Measurements from ENCODE around the gene ANO1. TPM values are rescaled to one million over a fixed set of nuclear protein-coding genes. Genes with fewer than 3 reads are reported as not detected.

Gene ANO1
- total RNA-seq, 1 experiment from 2014 or later: 10.9 TPM

DNA sequence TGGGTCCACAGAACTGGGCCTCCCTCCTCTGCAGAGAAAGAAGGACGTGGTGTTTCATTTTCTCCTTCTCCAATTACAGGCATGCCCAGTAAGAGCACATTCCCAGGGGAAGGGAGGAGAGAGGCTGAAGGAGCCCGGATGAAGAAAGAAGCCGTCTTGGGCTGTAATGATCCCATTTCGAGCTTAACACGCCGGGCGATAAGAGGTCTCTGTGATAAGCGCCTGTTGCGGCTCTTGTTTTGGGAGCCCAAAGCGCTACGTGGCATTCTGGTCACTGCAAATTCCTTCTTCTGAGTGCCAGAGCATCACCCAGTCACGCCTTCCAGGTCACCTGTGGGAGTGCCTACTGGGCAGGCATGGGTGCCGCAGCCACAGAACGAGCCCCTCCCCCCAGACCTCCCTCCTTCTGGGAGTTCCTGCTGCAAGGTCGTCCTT is 57.5 kb downstream of the ANO1 start:
- no peaks in the 10 kb centered on the region for H3K27me3 ChIP-seq (ENCODE audit: insufficient read depth, low read length)
- H3K79me2 ChIP-seq (ENCODE audit: insufficient read depth, low read length): no peaks in the 10 kb centered on the region
- no peak overlapping the region for H3K9ac ChIP-seq (ENCODE audit: extremely low read depth, insufficient read length, low read length)
- H2BK15ac ChIP-seq (ENCODE audit: low read depth, low read length): no peak overlapping the region
- no peaks in the 10 kb centered on the region for H3K9me3 Mint-ChIP-seq
- H3K4me2 ChIP-seq (ENCODE audit: insufficient read depth, insufficient read length, low read length): no peak overlapping the region
- H2AK5ac ChIP-seq (ENCODE audit: insufficient read length, low read length): no peak overlapping the region
- no peak overlapping the region for H3K27ac Mint-ChIP-seq
- no peak overlapping the region for H3K27ac ChIP-seq (ENCODE audit: insufficient read length, low read depth, low read length)
- H3K56ac ChIP-seq (ENCODE audit: insufficient read length, low read depth, low read length): no peak overlapping the region
- H4K20me1 ChIP-seq (ENCODE audit: control insufficient read depth, insufficient read depth, insufficient read length): no peaks in the 10 kb centered on the region
- no CpG with 5 or more reads among the region's 15 CpGs for WGBS (ENCODE audit: extremely low coverage, insufficient read length, low lambda C conversion rate)
- no peak overlapping the region for H3T11ph ChIP-seq (ENCODE audit: low read length)
- H3K4me3 Mint-ChIP-seq: no peak overlapping the region
- no peak overlapping the region for H2BK120ac ChIP-seq (ENCODE audit: low read depth, low read length, poor library complexity, severe bottlenecking)
- no peak overlapping the region for H2AFZ ChIP-seq (ENCODE audit: low read length)
- no peak overlapping the region for H4K8ac ChIP-seq (replicated peaks; ENCODE audit: insufficient read length, low read depth, low read length)
- peaks cover 0 to 5% (median 0%) of the 10 kb centered on the region in 3 experiments; a peak in 2 of 7 replicates for H3K36me3 Mint-ChIP-seq (ENCODE audit: insufficient read depth in 1 of 3, low read depth in 3 of 3)
- no peak overlapping the region for H3K14ac ChIP-seq (ENCODE audit: insufficient read depth, low read length)
- DNase-seq: no peak
- no peak overlapping the region for H2BK12ac ChIP-seq (ENCODE audit: insufficient read length, low read depth, low read length)
- no peak overlapping the region for H3K23ac ChIP-seq (ENCODE audit: insufficient read length, low read depth, low read length)
- H3K23me2 ChIP-seq (ENCODE audit: insufficient read length, low read depth, low read length, poor library complexity, severe bottlenecking): no peaks in the 10 kb centered on the region
- H3K79me1 ChIP-seq (ENCODE audit: insufficient read depth, low read depth, low read length, poor library complexity, severe bottlenecking): no peaks in the 10 kb centered on the region
- TF ChIP-seq, protein P1, sequence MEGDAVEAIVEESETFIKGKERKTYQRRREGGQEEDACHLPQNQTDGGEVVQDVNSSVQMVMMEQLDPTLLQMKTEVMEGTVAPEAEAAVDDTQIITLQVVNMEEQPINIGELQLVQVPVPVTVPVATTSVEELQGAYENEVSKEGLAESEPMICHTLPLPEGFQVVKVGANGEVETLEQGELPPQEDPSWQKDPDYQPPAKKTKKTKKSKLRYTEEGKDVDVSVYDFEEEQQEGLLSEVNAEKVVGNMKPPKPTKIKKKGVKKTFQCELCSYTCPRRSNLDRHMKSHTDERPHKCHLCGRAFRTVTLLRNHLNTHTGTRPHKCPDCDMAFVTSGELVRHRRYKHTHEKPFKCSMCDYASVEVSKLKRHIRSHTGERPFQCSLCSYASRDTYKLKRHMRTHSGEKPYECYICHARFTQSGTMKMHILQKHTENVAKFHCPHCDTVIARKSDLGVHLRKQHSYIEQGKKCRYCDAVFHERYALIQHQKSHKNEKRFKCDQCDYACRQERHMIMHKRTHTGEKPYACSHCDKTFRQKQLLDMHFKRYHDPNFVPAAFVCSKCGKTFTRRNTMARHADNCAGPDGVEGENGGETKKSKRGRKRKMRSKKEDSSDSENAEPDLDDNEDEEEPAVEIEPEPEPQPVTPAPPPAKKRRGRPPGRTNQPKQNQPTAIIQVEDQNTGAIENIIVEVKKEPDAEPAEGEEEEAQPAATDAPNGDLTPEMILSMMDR (conservative IDR thresholded peaks at IDR 0.05): no peak
- H4K91ac ChIP-seq (ENCODE audit: insufficient read length, low read depth, low read length): no peak overlapping the region
- no peak overlapping the region for H4K5ac ChIP-seq (ENCODE audit: insufficient read length, low read depth, low read length)
- H3K4ac ChIP-seq (ENCODE audit: low read depth, low read length): no peak overlapping the region
- H3K9me3 ChIP-seq (ENCODE audit: control insufficient read depth, low read depth, low read length): no peaks in the 10 kb centered on the region
- H3K4me1 ChIP-seq (ENCODE audit: insufficient read depth, low read length): no peaks in the 10 kb centered on the region
- peaks cover 14% of the 10 kb centered on the region for H3K27me3 Mint-ChIP-seq (ENCODE audit: low read depth)
- H3K4me1 Mint-ChIP-seq: peaks cover 19 to 25% of the 10 kb centered on the region in 2 experiments
- H2BK20ac ChIP-seq (ENCODE audit: low read depth, low read length, poor library complexity, severe bottlenecking): no peak overlapping the region
- no peak overlapping the region for H3K18ac ChIP-seq (ENCODE audit: insufficient read length, low read depth, low read length)
- H2BK5ac ChIP-seq (ENCODE audit: insufficient read length, low read length): no peak overlapping the region

Data from H9 (cell line).